ENCODE measurements around the gene SUPT3H. TPM values are rescaled to one million over a fixed set of nuclear protein-coding genes. Genes with fewer than 3 reads are reported as not detected.

The SUPT3H gene
- total RNA-seq, 4 donors from 2014 or later = 1.1 to 4.7 (median 3.7) TPM

- no peak for TF ChIP-seq POLR2A (IDR thresholded peaks at IDR 0.05)
- H3K4me1 ChIP-seq = peaks cover 4% of the 10 kb centered on the region
- H3K36me3 ChIP-seq = no peaks in the 10 kb centered on the region
- no peaks in the 10 kb centered on the region for H3K9me3 ChIP-seq
- no peaks in the 10 kb centered on the region for H3K27me3 ChIP-seq
- 58% methylated on average over 2 of the region's 2 CpGs for WGBS
- no peak overlapping the region for H3K4me3 ChIP-seq
- H3K27ac ChIP-seq = no peak overlapping the region
- DNase-seq (ENCODE audit: low spot score in 2 of 2) = no peak
Observed at GRCh38 chr6:44829836-44830235, 547.9 kb downstream of the SUPT3H start.

- WGBS = 63% methylated on average over 2 of the region's 2 CpGs
- TF ChIP-seq EP300 (IDR thresholded peaks at IDR 0.05) (no peak), POLR2AphosphoS5 (IDR thresholded peaks at IDR 0.05) (no peak), POLR2A (IDR thresholded peaks at IDR 0.05) (no peak), CTCF (IDR thresholded peaks at IDR 0.05) (no peak)
- H3K36me3 ChIP-seq = no peaks in the 10 kb centered on the region
- H3K4me3 ChIP-seq = no peak overlapping the region
- H3K4me1 ChIP-seq = peaks cover 4% of the 10 kb centered on the region
- H3K9me3 ChIP-seq = no peaks in the 10 kb centered on the region
- H3K27me3 ChIP-seq = no peaks in the 10 kb centered on the region
- H3K27ac ChIP-seq = no peak overlapping the region
- DNase-seq (ENCODE audit: low spot score in 2 of 2) = no peak
Observed at GRCh38 chr6:44828780-44829179, 549.0 kb downstream of the SUPT3H start.

- Histone ChIP-seq H3K36me3 (no peaks in the 10 kb centered on the region), H3K9me3 (no peaks in the 10 kb centered on the region), H3K27me3 (no peaks in the 10 kb centered on the region), H3K4me3 (no peak overlapping the region), H3K27ac (no peak overlapping the region), H3K4me1 (peaks cover 4% of the 10 kb centered on the region)
- no peak for TF ChIP-seq POLR2AphosphoS5 (IDR thresholded peaks at IDR 0.05)
- TF ChIP-seq EP300 (IDR thresholded peaks at IDR 0.05) = no peak
- no peak for TF ChIP-seq POLR2A (IDR thresholded peaks at IDR 0.05)
- no peak for TF ChIP-seq CTCF (IDR thresholded peaks at IDR 0.05)
- 65% methylated on average over 6 of the region's 6 CpGs for WGBS
- no peak for DNase-seq (ENCODE audit: low spot score in 2 of 2)
Observed at GRCh38 chr6:44826025-44826676, 551.6 kb downstream of the SUPT3H start.

GRCh38 chr6:44825273-44825672 is 552.5 kb downstream of the SUPT3H start:
- DNase-seq (ENCODE audit: low spot score in 2 of 2) = no peak
- WGBS = 96% methylated on average over 2 of the region's 2 CpGs
- Histone ChIP-seq H3K9me3 (no peaks in the 10 kb centered on the region), H3K36me3 (no peaks in the 10 kb centered on the region), H3K27me3 (no peaks in the 10 kb centered on the region), H3K27ac (no peak overlapping the region), H3K4me1 (peaks cover 4% of the 10 kb centered on the region), H3K4me3 (no peak overlapping the region)
- TF ChIP-seq POLR2A (IDR thresholded peaks at IDR 0.05) (no peak), CTCF (IDR thresholded peaks at IDR 0.05) (no peak), EP300 (IDR thresholded peaks at IDR 0.05) (no peak), POLR2AphosphoS5 (IDR thresholded peaks at IDR 0.05) (no peak)

- no peak overlapping the region for H3K4me3 ChIP-seq
- H3K36me3 ChIP-seq = no peaks in the 10 kb centered on the region
- H3K27ac ChIP-seq = no peak overlapping the region
- peaks cover 2% of the 10 kb centered on the region for H3K4me1 ChIP-seq
- TF ChIP-seq EP300 (IDR thresholded peaks at IDR 0.05) (no peak), CTCF (IDR thresholded peaks at IDR 0.05) (no peak), POLR2AphosphoS5 (IDR thresholded peaks at IDR 0.05) (no peak), POLR2A (IDR thresholded peaks at IDR 0.05) (no peak)
- DNase-seq (ENCODE audit: low spot score in 2 of 2) = no peak
- H3K9me3 ChIP-seq = no peaks in the 10 kb centered on the region
- no peaks in the 10 kb centered on the region for H3K27me3 ChIP-seq
Observed at GRCh38 chr6:44824567-44824966, 553.2 kb downstream of the SUPT3H start.

GRCh38 chr6:44820759-44821158 is 557.0 kb downstream of the SUPT3H start:
- no peak overlapping the region for H3K27ac ChIP-seq
- no peaks in the 10 kb centered on the region for H3K36me3 ChIP-seq
- H3K4me3 ChIP-seq = no peak overlapping the region
- 90% methylated on average over 3 of the region's 3 CpGs for WGBS
- no peaks in the 10 kb centered on the region for H3K4me1 ChIP-seq
- no peak for DNase-seq (ENCODE audit: low spot score in 2 of 2)
- H3K27me3 ChIP-seq = no peaks in the 10 kb centered on the region
- H3K9me3 ChIP-seq = no peaks in the 10 kb centered on the region
- TF ChIP-seq POLR2AphosphoS5 (IDR thresholded peaks at IDR 0.05) (no peak), CTCF (IDR thresholded peaks at IDR 0.05) (no peak), EP300 (IDR thresholded peaks at IDR 0.05) (no peak), POLR2A (IDR thresholded peaks at IDR 0.05) (no peak)
